SJSA1 (cell line): ENCODE results near the gene CNTN5. TPM values are rescaled to one million over a fixed set of nuclear protein-coding genes. Genes with fewer than 3 reads are reported as not detected.
A peak's percentile ranks its signal among the peaks of the same experiment; 100 is the strongest.

ENCODE experiments used
- DNase-seq, 2 experiments: peaks; one replicate each; pipeline ENCODE4 v3.0.0-alpha.2; 2015 to 2020; ENCODE audit warnings: low spot score in 2 of 2, low read depth in 1 of 2
- H3K27ac ChIP-seq: fragments of 250-450 bp; sonication (Bioruptor Pico); 2 replicates; pipeline ENCODE4 v1.5.1; 2020; ENCODE audit warnings: mild to moderate bottlenecking, moderate library complexity
- H3K27me3 ChIP-seq: fragments of 250-450 bp; sonication (Bioruptor Pico); replicated peaks from 2 replicates; pipeline ENCODE4 v1.5.1; 2020; ENCODE audit warnings: mild to moderate bottlenecking, moderate library complexity
- H3K36me3 ChIP-seq: fragments of 250-450 bp; sonication (Bioruptor Pico); 2 replicates; pipeline ENCODE4 v1.5.1; 2020; ENCODE audit warnings: mild to moderate bottlenecking
- H3K4me1 ChIP-seq: fragments of 250-450 bp; sonication (Bioruptor Pico); replicated peaks from 2 replicates; pipeline ENCODE4 v1.6.1; 2021; ENCODE audit warnings: mild to moderate bottlenecking
- H3K4me3 ChIP-seq: fragments of 250-450 bp; sonication (Bioruptor Pico); 2 replicates; pipeline ENCODE4 v1.5.1; 2020; ENCODE audit warnings: mild to moderate bottlenecking
- H3K9me3 ChIP-seq: fragments of 250-450 bp; sonication (Bioruptor Pico); replicated peaks from 2 replicates; pipeline ENCODE4 v1.5.1; 2020; ENCODE audit warnings: mild to moderate bottlenecking
- total RNA-seq: library from RNA; depleted of rRNA; stranded (reverse); fragments of >200 nt; shearing (Covaris generic); gene quantifications from 2 replicates; pipeline ENCODE4 v1.2.3, GENCODE V29; 2014

CNTN5 gene
- total RNA-seq, 1 experiment from 2014 or later, result not detected

GRCh38 chr11:99327527-99327926 lies 306.8 kb downstream of the CNTN5 start:
- DNase-seq, result no peak
- H3K27me3 ChIP-seq, result no peaks in the 10 kb centered on the region
- no peak overlapping the region for H3K27ac ChIP-seq
- H3K4me1 ChIP-seq, result peaks cover 11% of the 10 kb centered on the region
- no peak overlapping the region for H3K4me3 ChIP-seq
- H3K9me3 ChIP-seq, result no peaks in the 10 kb centered on the region
- H3K36me3 ChIP-seq, result no peaks in the 10 kb centered on the region

- Histone ChIP-seq H3K4me1 (no peaks in the 10 kb centered on the region), H3K9me3 (no peaks in the 10 kb centered on the region), H3K27ac (no peak overlapping the region), H3K27me3 (no peaks in the 10 kb centered on the region), H3K36me3 (no peaks in the 10 kb centered on the region), H3K4me3 (no peak overlapping the region)
- DNase-seq, result no peak
Observed at GRCh38 chr11:99333621-99334020, 312.9 kb downstream of the CNTN5 start.

- no peak overlapping the region for H3K4me3 ChIP-seq
- H3K36me3 ChIP-seq, result no peaks in the 10 kb centered on the region
- H3K27me3 ChIP-seq, result no peaks in the 10 kb centered on the region
- H3K9me3 ChIP-seq, result no peaks in the 10 kb centered on the region
- no peaks in the 10 kb centered on the region for H3K4me1 ChIP-seq
- no peak for DNase-seq
- no peak overlapping the region for H3K27ac ChIP-seq
Observed at GRCh38 chr11:99343117-99343516, 322.4 kb downstream of the CNTN5 start.

GRCh38 chr11:99349151-99349673 lies 328.5 kb downstream of the CNTN5 start:
- no peak for DNase-seq
- no peaks in the 10 kb centered on the region for H3K4me1 ChIP-seq
- H3K27me3 ChIP-seq, result no peaks in the 10 kb centered on the region
- no peak overlapping the region for H3K27ac ChIP-seq
- H3K9me3 ChIP-seq, result no peaks in the 10 kb centered on the region
- H3K36me3 ChIP-seq, result no peaks in the 10 kb centered on the region
- H3K4me3 ChIP-seq, result no peak overlapping the region

- no peak for DNase-seq
- H3K4me3 ChIP-seq, result no peak overlapping the region
Observed at GRCh38 chr11:99351624-99352023, 330.9 kb downstream of the CNTN5 start.

GRCh38 chr11:99352642-99353041 lies 331.9 kb downstream of the CNTN5 start:
- Histone ChIP-seq H3K4me1 (no peaks in the 10 kb centered on the region), H3K27ac (no peak overlapping the region), H3K36me3 (no peaks in the 10 kb centered on the region), H3K9me3 (no peaks in the 10 kb centered on the region), H3K27me3 (no peaks in the 10 kb centered on the region), H3K4me3 (no peak overlapping the region)
- no peak for DNase-seq

More at GRCh38 chr11:99351624-99352023, 330.9 kb downstream of the CNTN5 start:
- no peaks in the 10 kb centered on the region for H3K36me3 ChIP-seq
- no peak overlapping the region for H3K27ac ChIP-seq
- H3K4me1 ChIP-seq, result no peaks in the 10 kb centered on the region
- H3K9me3 ChIP-seq, result no peaks in the 10 kb centered on the region
- no peaks in the 10 kb centered on the region for H3K27me3 ChIP-seq

GRCh38 chr11:99366546-99366945 lies 345.8 kb downstream of the CNTN5 start:
- no peak overlapping the region for H3K4me3 ChIP-seq
- no peaks in the 10 kb centered on the region for H3K9me3 ChIP-seq
- no peaks in the 10 kb centered on the region for H3K27me3 ChIP-seq
- no peak for DNase-seq
- no peak overlapping the region for H3K27ac ChIP-seq
- H3K36me3 ChIP-seq, result no peaks in the 10 kb centered on the region
- H3K4me1 ChIP-seq, result no peaks in the 10 kb centered on the region

GRCh38 chr11:99368583-99368982 lies 347.8 kb downstream of the CNTN5 start:
- Histone ChIP-seq H3K4me1 (no peaks in the 10 kb centered on the region), H3K9me3 (no peaks in the 10 kb centered on the region), H3K27me3 (no peaks in the 10 kb centered on the region), H3K27ac (no peak overlapping the region), H3K36me3 (no peaks in the 10 kb centered on the region), H3K4me3 (no peak overlapping the region)
- no peak for DNase-seq

GRCh38 chr11:99370549-99371216 lies 349.9 kb downstream of the CNTN5 start:
- H3K27ac ChIP-seq, result no peak overlapping the region
- no peak overlapping the region for H3K4me3 ChIP-seq
- H3K4me1 ChIP-seq, result no peaks in the 10 kb centered on the region
- H3K27me3 ChIP-seq, result no peaks in the 10 kb centered on the region
- no peaks in the 10 kb centered on the region for H3K36me3 ChIP-seq
- no peaks in the 10 kb centered on the region for H3K9me3 ChIP-seq
- peak in 1 of 2 experiments; percentile 14 for DNase-seq

- Histone ChIP-seq H3K36me3 (no peaks in the 10 kb centered on the region), H3K27ac (no peak overlapping the region), H3K9me3 (no peaks in the 10 kb centered on the region), H3K4me1 (no peaks in the 10 kb centered on the region), H3K4me3 (no peak overlapping the region), H3K27me3 (no peaks in the 10 kb centered on the region)
- DNase-seq, result no peak
Observed at GRCh38 chr11:99371257-99371656, 350.5 kb downstream of the CNTN5 start.

GRCh38 chr11:99376463-99376862 lies 355.7 kb downstream of the CNTN5 start:
- no peak for DNase-seq
- H3K4me3 ChIP-seq, result no peak overlapping the region
- H3K27ac ChIP-seq, result no peak overlapping the region
- H3K27me3 ChIP-seq, result no peaks in the 10 kb centered on the region
- no peaks in the 10 kb centered on the region for H3K4me1 ChIP-seq
- H3K9me3 ChIP-seq, result no peaks in the 10 kb centered on the region
- no peaks in the 10 kb centered on the region for H3K36me3 ChIP-seq

GRCh38 chr11:99383648-99384245 lies 363.0 kb downstream of the CNTN5 start:
- no peak overlapping the region for H3K4me3 ChIP-seq
- H3K9me3 ChIP-seq, result no peaks in the 10 kb centered on the region
- no peaks in the 10 kb centered on the region for H3K36me3 ChIP-seq
- DNase-seq, result no peak
- no peak overlapping the region for H3K27ac ChIP-seq
- H3K27me3 ChIP-seq, result no peaks in the 10 kb centered on the region
- no peaks in the 10 kb centered on the region for H3K4me1 ChIP-seq

GRCh38 chr11:99391245-99391644 lies 370.5 kb downstream of the CNTN5 start:
- no peaks in the 10 kb centered on the region for H3K9me3 ChIP-seq
- H3K27ac ChIP-seq, result no peak overlapping the region
- DNase-seq, result no peak
- no peaks in the 10 kb centered on the region for H3K27me3 ChIP-seq
- no peaks in the 10 kb centered on the region for H3K36me3 ChIP-seq
- H3K4me1 ChIP-seq, result no peaks in the 10 kb centered on the region
- no peak overlapping the region for H3K4me3 ChIP-seq

- no peaks in the 10 kb centered on the region for H3K9me3 ChIP-seq
- H3K36me3 ChIP-seq, result no peaks in the 10 kb centered on the region
- no peaks in the 10 kb centered on the region for H3K4me1 ChIP-seq
- no peaks in the 10 kb centered on the region for H3K27me3 ChIP-seq
- DNase-seq, result no peak
- no peak overlapping the region for H3K4me3 ChIP-seq
- no peak overlapping the region for H3K27ac ChIP-seq
Observed at GRCh38 chr11:99406345-99406744, 385.6 kb downstream of the CNTN5 start.
